H9 (cell line): ENCODE measurements around the gene LINGO1. TPM values are rescaled to one million over a fixed set of nuclear protein-coding genes. Genes with fewer than 3 reads are reported as not detected.

ENCODE experiments used
- DNase-seq: peaks from one replicate; pipeline ENCODE4 v3.0.0-alpha.2; 2017
- H2AFZ ChIP-seq: one replicate; pipeline ENCODE4 v1.6.1; 2013; ENCODE audit warnings: mild to moderate bottlenecking, low read length, control low read depth, moderate library complexity
- H2AK5ac ChIP-seq: 2 replicates; pipeline ENCODE4 v1.6.1; 2013; ENCODE audit warnings: low read length, control low read depth, mixed read lengths; ENCODE audit not compliant: insufficient read length
- H2BK120ac ChIP-seq: one replicate; pipeline ENCODE4 v1.6.1; 2013; ENCODE audit warnings: low read depth, mild to moderate bottlenecking, low read length, control low read depth, inconsistent platforms; ENCODE audit not compliant: poor library complexity, severe bottlenecking
- H2BK12ac ChIP-seq: 2 replicates; pipeline ENCODE4 v1.6.1; 2013; ENCODE audit warnings: low read length, control low read depth, mixed read lengths, low read depth; ENCODE audit not compliant: insufficient read length
- H2BK15ac ChIP-seq: 2 replicates; pipeline ENCODE4 v1.6.1; 2013; ENCODE audit warnings: low read depth, low read length, control low read depth
- H2BK20ac ChIP-seq: one replicate; pipeline ENCODE4 v1.6.1; 2013; ENCODE audit warnings: low read depth, mild to moderate bottlenecking, low read length, control low read depth, inconsistent platforms; ENCODE audit not compliant: poor library complexity, severe bottlenecking
- H2BK5ac ChIP-seq: 2 replicates; pipeline ENCODE4 v1.6.1; 2013; ENCODE audit warnings: low read length, control low read depth, mixed read lengths; ENCODE audit not compliant: insufficient read length
- H3K14ac ChIP-seq: 2 replicates; pipeline ENCODE4 v1.6.1; 2013; ENCODE audit warnings: low read length, control low read depth; ENCODE audit not compliant: insufficient read depth
- H3K18ac ChIP-seq: 2 replicates; pipeline ENCODE4 v1.6.1; 2013; ENCODE audit warnings: low read depth, mild to moderate bottlenecking, mixed read lengths, low read length, control low read depth; ENCODE audit not compliant: insufficient read length
- H3K23ac ChIP-seq: 2 replicates; pipeline ENCODE4 v1.6.1; 2013; ENCODE audit warnings: low read length, control low read depth, mixed read lengths, low read depth; ENCODE audit not compliant: insufficient read length
- H3K23me2 ChIP-seq: 2 replicates; pipeline ENCODE4 v1.6.1; 2013; ENCODE audit warnings: low read depth, mild to moderate bottlenecking, mixed read lengths, low read length, control low read depth; ENCODE audit not compliant: insufficient read length, poor library complexity, severe bottlenecking
- H3K27ac ChIP-seq: 2 replicates; pipeline ENCODE4 v1.5.1; 2013; ENCODE audit warnings: low read length, control low read depth, mixed read lengths, low read depth; ENCODE audit not compliant: insufficient read length
- H3K27me3 ChIP-seq: 2 replicates; pipeline ENCODE4 v1.6.1; 2013; ENCODE audit warnings: low read length, control low read depth, inconsistent platforms; ENCODE audit not compliant: insufficient read depth
- H3K4ac ChIP-seq: 2 replicates; pipeline ENCODE4 v1.6.1; 2013; ENCODE audit warnings: low read depth, mild to moderate bottlenecking, control low read depth, inconsistent platforms, low read length, moderate library complexity
- H3K4me1 ChIP-seq: 2 replicates; pipeline ENCODE4 v1.6.1; 2013; ENCODE audit warnings: low read length, control low read depth, inconsistent platforms; ENCODE audit not compliant: insufficient read depth
- H3K4me2 ChIP-seq: 2 replicates; pipeline ENCODE4 v1.6.1; 2013; ENCODE audit warnings: low read length, control low read depth, mixed read lengths; ENCODE audit not compliant: insufficient read length, insufficient read depth
- H3K56ac ChIP-seq: 2 replicates; pipeline ENCODE4 v1.6.1; 2013; ENCODE audit warnings: low read depth, mild to moderate bottlenecking, mixed read lengths, low read length, control low read depth; ENCODE audit not compliant: insufficient read length
- H3K79me1 ChIP-seq: 2 replicates; pipeline ENCODE4 v1.6.1; 2013; ENCODE audit warnings: low read depth, mild to moderate bottlenecking, moderate library complexity, low read length, control low read depth, inconsistent platforms; ENCODE audit not compliant: insufficient read depth, poor library complexity, severe bottlenecking
- H3K79me2 ChIP-seq: 2 replicates; pipeline ENCODE4 v1.6.1; 2013; ENCODE audit warnings: low read length, control low read depth, inconsistent platforms; ENCODE audit not compliant: insufficient read depth
- H3K9ac ChIP-seq: 2 replicates; pipeline ENCODE4 v1.6.1; 2013; ENCODE audit warnings: low read length, control low read depth, mixed read lengths; ENCODE audit not compliant: insufficient read length; ENCODE audit errors: extremely low read depth
- H3K9me3 ChIP-seq: one replicate; pipeline ENCODE4 v1.6.1; 2013; ENCODE audit warnings: low read depth, low read length, inconsistent platforms; ENCODE audit not compliant: control insufficient read depth
- H3T11ph ChIP-seq: one replicate; pipeline ENCODE4 v1.6.1; 2013; ENCODE audit warnings: mild to moderate bottlenecking, low read length, control low read depth, inconsistent platforms
- H4K20me1 ChIP-seq: one replicate; pipeline ENCODE4 v1.6.1; 2013; ENCODE audit not compliant: control insufficient read depth, insufficient read length, insufficient read depth
- H4K5ac ChIP-seq: 2 replicates; pipeline ENCODE4 v1.6.1; 2013; ENCODE audit warnings: low read depth, mild to moderate bottlenecking, mixed read lengths, low read length, control low read depth; ENCODE audit not compliant: insufficient read length
- H4K8ac ChIP-seq: replicated peaks from 2 replicates; pipeline ENCODE4 v1.6.1; 2013; ENCODE audit warnings: low read length, control low read depth, mixed read lengths, low read depth; ENCODE audit not compliant: insufficient read length
- H4K91ac ChIP-seq: 2 replicates; pipeline ENCODE4 v1.6.1; 2013; ENCODE audit warnings: low read depth, mild to moderate bottlenecking, moderate library complexity, mixed read lengths, low read length, control low read depth; ENCODE audit not compliant: insufficient read length
- H3K27ac Mint-ChIP-seq, 3 experiments: 2 replicates in 2 of 3; 3 replicates in 1 of 3; pipeline ENCODE4 v1.8.0; 2020 to 2021; ENCODE audit warnings: mixed read lengths in 3 of 3, mild to moderate bottlenecking in 1 of 3, moderate library complexity in 1 of 3
- H3K27me3 Mint-ChIP-seq: 2 replicates; pipeline ENCODE4 v1.8.0; 2021; ENCODE audit warnings: low read depth, mild to moderate bottlenecking, moderate library complexity, mixed read lengths
- H3K36me3 Mint-ChIP-seq, 3 experiments: 2 replicates in 2 of 3; 3 replicates in 1 of 3; pipeline ENCODE4 v1.8.0; 2020 to 2021; ENCODE audit warnings: low read depth in 3 of 3, mixed read lengths in 3 of 3; ENCODE audit not compliant: insufficient read depth in 1 of 3
- H3K4me1 Mint-ChIP-seq, 2 experiments: 2 replicates each; pipeline ENCODE4 v1.8.0; 2020; ENCODE audit warnings: mixed read lengths in 2 of 2
- H3K4me3 Mint-ChIP-seq, 2 experiments: 2 replicates in 1 of 2; 3 replicates in 1 of 2; pipeline ENCODE4 v1.8.0; 2020 to 2021; ENCODE audit warnings: mild to moderate bottlenecking in 2 of 2, mixed read lengths in 2 of 2, moderate library complexity in 1 of 2
- H3K9me3 Mint-ChIP-seq, 2 experiments: 2 replicates in 1 of 2; 3 replicates in 1 of 2; pipeline ENCODE4 v1.8.0; 2020; ENCODE audit warnings: mild to moderate bottlenecking in 2 of 2, mixed read lengths in 2 of 2, moderate library complexity in 1 of 2
- CTCF ChIP-seq: fragments of 200-600 bp; sonication (generic); conservative IDR thresholded peaks from 3 replicates; pipeline ENCODE4 v1.8.0; 2021; ENCODE audit warnings: antibody characterized with exemption, mild to moderate bottlenecking
- WGBS: extraction: QIAGEN DNeasy Blood & Tissue Kit; methylation state at CpG from one replicate; pipeline ENCODE4 v1.1.7; 2013; ENCODE audit warnings: missing lambda C conversion rate, low lambda C conversion rate, mixed read lengths; ENCODE audit not compliant: insufficient read length; ENCODE audit errors: extremely low coverage; 5-methylcytosine and 5-hydroxymethylcytosine counted together
- total RNA-seq: library from RNA; stranded (reverse); gene quantifications from 2 replicates; pipeline ENCODE4 v1.2.1, GENCODE V29; 2021

LINGO1 gene
- total RNA-seq, 1 experiment from 2014 or later: 41.6 TPM

GRCh38 chr15:77608774-77609173 lies 23.9 kb downstream of the LINGO1 start:
- H3K18ac ChIP-seq: no peak overlapping the region
- H3K27ac ChIP-seq: no peak overlapping the region
- H3K27me3 ChIP-seq: no peaks in the 10 kb centered on the region
- no peak overlapping the region for H2AK5ac ChIP-seq
- H3K9ac ChIP-seq: no peak overlapping the region
- no peak overlapping the region for H2BK15ac ChIP-seq
- Mint-ChIP-seq H3K4me1 (peaks cover 55 to 64% of the 10 kb centered on the region in 2 experiments), H3K9me3 (no peaks in the 10 kb centered on the region; a peak in 1 of 5 replicates), H3K4me3 (no peak overlapping the region), H3K36me3 (peaks cover 0 to 4% (median 2%) of the 10 kb centered on the region in 3 experiments; a peak in 4 of 7 replicates), H3K27ac (peak overlapping the region in 1 of 3 experiments; percentile 21; a peak in 1 of 7 replicates), H3K27me3 (peaks cover 9% of the 10 kb centered on the region)
- H3K4ac ChIP-seq: no peak overlapping the region
- no peaks in the 10 kb centered on the region for H4K20me1 ChIP-seq
- H3K56ac ChIP-seq: no peak overlapping the region
- H3K79me2 ChIP-seq: no peaks in the 10 kb centered on the region
- no peak overlapping the region for H3K14ac ChIP-seq
- no peaks in the 10 kb centered on the region for H3K9me3 ChIP-seq
- no peak overlapping the region for H3T11ph ChIP-seq
- H2BK20ac ChIP-seq: no peak overlapping the region
- no peak overlapping the region for H2BK120ac ChIP-seq
- H2BK5ac ChIP-seq: no peak overlapping the region
- H3K4me1 ChIP-seq: peaks cover 2% of the 10 kb centered on the region; the same call in 1 of the 2 replicates
- H4K8ac ChIP-seq: no peak overlapping the region
- H3K79me1 ChIP-seq: no peaks in the 10 kb centered on the region
- no peak for DNase-seq
- TF ChIP-seq CTCF: no peak
- H2BK12ac ChIP-seq: no peak overlapping the region
- H2AFZ ChIP-seq: no peak overlapping the region
- no peak overlapping the region for H3K23ac ChIP-seq
- WGBS: no CpG with 5 or more reads among the region's 6 CpGs
- no peak overlapping the region for H4K91ac ChIP-seq
- H3K4me2 ChIP-seq: no peak overlapping the region
- H4K5ac ChIP-seq: no peak overlapping the region
- no peaks in the 10 kb centered on the region for H3K23me2 ChIP-seq
